Muscle layer of duodenum (tissue), 2 donors: Measurements from ENCODE around the gene PAX8.
"Not testable (repeated sequence)": the region's sequence is repeated elsewhere in the genome, so short reads cannot be mapped to it uniquely, and the experiment has no call there.

Experiments used
- H3K27ac ChIP-seq: one replicate; pipeline ENCODE4 v1.7.0; 2013; ENCODE audit warnings: mild to moderate bottlenecking, low read length
- H3K27me3 ChIP-seq: one replicate; pipeline ENCODE4 v1.7.0; 2013; ENCODE audit warnings: low read depth, mild to moderate bottlenecking, control low read depth, low read length
- H3K36me3 ChIP-seq, 2 donors: one replicate each; pipeline ENCODE4 v1.7.0; 2013; ENCODE audit warnings: low read length in 2 of 2, control low read depth in 1 of 2, mild to moderate bottlenecking in 1 of 2; ENCODE audit not compliant: insufficient read depth in 2 of 2, control insufficient read depth in 1 of 2
- H3K4me1 ChIP-seq, 2 donors: one replicate each; pipeline ENCODE4 v1.7.0; 2013; ENCODE audit warnings: low read length in 2 of 2, mild to moderate bottlenecking in 2 of 2, control low read depth in 1 of 2, moderate library complexity in 1 of 2; ENCODE audit not compliant: insufficient read depth in 2 of 2, control insufficient read depth in 1 of 2
- H3K4me3 ChIP-seq, 2 donors: one replicate each; pipeline ENCODE4 v1.7.0; 2013; ENCODE audit warnings: low read length in 2 of 2, low read depth in 1 of 2, mild to moderate bottlenecking in 1 of 2
- H3K9me3 ChIP-seq, 2 donors: one replicate each; pipeline ENCODE4 v1.7.0; 2013; ENCODE audit warnings: low read length in 2 of 2, control low read depth in 1 of 2, mild to moderate bottlenecking in 1 of 2; ENCODE audit not compliant: control insufficient read depth in 1 of 2
- donor health status: healthy.

Gene PAX8

DNA sequence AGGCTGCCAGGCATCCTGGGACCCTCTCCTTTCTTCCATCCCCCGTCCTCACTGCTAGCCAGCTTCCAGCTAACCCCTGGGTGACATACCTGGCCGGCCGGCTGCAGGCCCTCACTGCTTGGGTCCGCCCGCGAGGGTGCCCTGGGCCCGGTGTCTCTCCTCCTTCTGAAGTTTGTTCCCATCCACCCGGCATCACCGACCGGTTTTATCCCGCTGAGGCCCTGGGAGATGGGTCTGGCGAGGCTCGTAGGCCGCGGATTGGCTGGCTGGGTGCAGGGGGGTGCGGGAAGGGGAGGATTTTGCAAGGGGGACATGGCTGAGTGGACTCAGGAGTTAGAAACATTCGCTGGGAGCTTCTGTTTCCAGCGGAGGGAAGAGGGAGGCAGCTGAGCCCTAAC lies at the start of gene PAX8:
PAX8 (minus strand) TSS at position 180 of the 398 bp plus-strand sequence. CDS start 527 bp downstream, outside the sequence.
- Histone ChIP-seq H3K9me3 (no peaks in the 10 kb centered on the region), H3K4me3 (no peak within 1 kb of the TSS), H3K36me3 (no peaks in the 10 kb centered on the region), H3K4me1 (peaks cover 5 to 33% of the 10 kb centered on the region in 2 donors), H3K27ac (no peak within 1 kb of the TSS), H3K27me3 (peaks cover 40% of the 10 kb centered on the region)

DNA sequence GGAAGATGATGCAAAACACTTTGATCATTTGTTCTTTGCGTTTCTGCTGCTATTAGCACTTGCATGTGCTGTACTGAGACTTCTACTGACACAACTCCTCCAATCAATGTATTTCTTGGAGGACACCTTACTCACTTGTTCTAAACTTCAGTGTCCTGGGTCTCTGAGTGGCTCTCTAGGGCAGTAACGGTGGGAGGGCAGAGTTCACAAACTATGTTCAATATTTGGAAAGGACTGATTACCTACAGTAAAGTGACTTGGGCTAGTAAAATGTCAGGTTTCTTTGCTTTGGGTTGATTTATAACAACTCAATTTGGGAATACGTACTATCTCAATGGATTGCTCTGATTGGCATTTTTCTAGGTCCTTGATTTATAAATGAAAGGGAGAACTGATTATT lies 49.3 kb upstream of the PAX8 start:
- Histone ChIP-seq H3K27ac (no peak overlapping the region), H3K27me3 (no peaks in the 10 kb centered on the region), H3K9me3 (no peaks in the 10 kb centered on the region), H3K4me1 (peaks cover 0 to 5% of the 10 kb centered on the region in 2 donors), H3K4me3 (no peak overlapping the region), H3K36me3 (no peaks in the 10 kb centered on the region)

DNA sequence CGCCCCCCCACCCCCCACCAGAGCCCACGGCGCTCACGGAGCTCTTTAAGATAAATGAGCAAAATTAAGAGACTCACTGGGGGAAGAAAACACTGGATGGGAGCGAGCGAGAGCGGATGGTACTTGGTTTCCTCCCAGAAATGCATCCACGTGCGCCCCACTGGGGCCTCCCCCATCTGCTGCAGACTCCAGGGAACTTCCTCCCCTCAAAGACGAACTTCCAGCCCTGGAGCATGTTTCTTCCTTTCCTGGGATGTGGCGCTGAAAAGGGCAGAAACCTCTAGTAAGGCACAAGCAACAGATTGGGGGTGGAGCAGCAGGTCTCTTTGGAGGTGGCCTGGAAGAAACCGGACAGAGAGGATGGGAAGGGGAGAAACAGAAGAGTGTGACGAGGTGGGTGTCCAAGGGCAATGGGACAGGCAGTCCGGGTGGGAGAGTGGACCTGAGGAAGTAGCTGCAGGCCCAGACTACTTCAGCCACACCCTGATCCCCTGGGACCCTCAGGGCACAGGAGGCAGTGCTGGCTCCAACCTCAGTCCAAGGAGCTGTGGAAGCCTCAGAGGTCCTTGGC lies 46.5 kb upstream of the PAX8 start:
- H3K4me3 ChIP-seq: peak overlapping the region; percentile 30 to 44
- H3K36me3 ChIP-seq, H3K4me1 ChIP-seq, H3K27me3 ChIP-seq, H3K9me3 ChIP-seq, H3K27ac ChIP-seq: not testable (repeated sequence)

DNA sequence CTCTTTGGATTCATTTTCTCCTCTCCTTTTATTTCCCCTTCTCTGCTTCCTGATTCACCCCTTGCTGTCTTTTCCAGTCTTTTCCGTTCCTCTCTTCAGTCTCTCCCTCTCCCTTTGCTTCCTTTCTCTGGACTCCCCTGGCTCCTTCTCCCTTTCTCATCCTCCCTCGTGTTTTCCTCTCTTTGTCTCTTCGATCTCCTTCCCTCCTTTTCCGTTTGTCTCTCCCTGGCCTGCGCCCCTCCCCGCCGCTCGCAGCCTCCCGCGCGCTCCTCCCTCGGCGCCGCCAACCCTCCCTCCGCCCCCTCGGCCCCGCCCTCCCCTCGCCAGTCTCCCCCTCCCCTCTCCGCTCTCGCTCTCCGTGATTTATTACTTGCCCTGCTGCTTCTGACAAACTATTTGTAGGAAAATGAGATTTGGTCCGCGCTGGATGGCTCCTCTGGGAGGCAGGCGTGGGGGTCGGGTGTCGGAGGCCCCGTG lies 46.0 kb upstream of the PAX8 start:
- Histone ChIP-seq H3K4me1 (peaks cover 0 to 5% of the 10 kb centered on the region in 2 donors), H3K9me3 (no peaks in the 10 kb centered on the region), H3K4me3 (peak overlapping the region; percentile 37 to 44), H3K27ac (no peak overlapping the region), H3K27me3 (no peaks in the 10 kb centered on the region), H3K36me3 (no peaks in the 10 kb centered on the region)

DNA sequence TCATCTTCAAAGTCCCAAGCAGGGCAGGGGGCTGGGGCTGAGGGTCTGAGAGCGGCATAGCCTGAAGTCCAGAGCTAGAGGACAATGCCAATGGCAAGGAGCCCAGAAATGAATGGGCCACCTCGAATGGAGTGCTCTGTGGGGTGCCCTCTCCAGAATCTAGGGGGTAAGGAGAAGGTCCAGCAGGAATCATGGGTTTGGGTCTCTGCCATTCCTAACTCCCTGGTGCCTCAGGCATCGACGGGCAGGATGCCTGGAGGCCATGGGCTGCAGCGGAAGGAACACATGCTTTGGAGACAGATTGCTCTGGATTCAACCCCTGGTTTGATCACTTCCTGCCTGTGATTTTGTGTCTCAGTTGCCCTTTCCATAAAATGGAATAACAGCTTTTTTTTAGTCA lies 44.4 kb upstream of the PAX8 start:
- H3K27ac ChIP-seq, H3K4me3 ChIP-seq, H3K9me3 ChIP-seq, H3K36me3 ChIP-seq, H3K4me1 ChIP-seq, H3K27me3 ChIP-seq: not testable (repeated sequence)

DNA sequence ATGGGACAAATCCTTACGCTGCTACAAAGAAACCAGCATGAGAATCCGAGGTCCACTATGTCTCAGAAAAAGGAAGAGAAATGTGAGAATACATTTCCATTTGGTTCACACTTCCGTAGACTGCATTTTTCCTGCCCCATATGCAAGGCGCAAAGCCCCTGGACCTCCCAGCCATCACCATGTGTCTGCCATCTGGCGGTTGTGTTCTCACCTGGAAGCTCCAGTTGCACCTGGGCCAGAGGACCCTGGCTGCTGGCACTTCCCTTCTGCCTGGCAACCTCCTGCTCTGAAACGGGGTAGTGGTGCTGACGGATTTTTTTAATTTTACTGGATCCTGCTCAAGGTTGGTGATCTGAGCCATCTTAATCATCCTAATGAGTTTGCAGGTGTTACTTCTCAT lies 41.4 kb upstream of the PAX8 start:
- H3K36me3 ChIP-seq: not testable (repeated sequence)

DNA sequence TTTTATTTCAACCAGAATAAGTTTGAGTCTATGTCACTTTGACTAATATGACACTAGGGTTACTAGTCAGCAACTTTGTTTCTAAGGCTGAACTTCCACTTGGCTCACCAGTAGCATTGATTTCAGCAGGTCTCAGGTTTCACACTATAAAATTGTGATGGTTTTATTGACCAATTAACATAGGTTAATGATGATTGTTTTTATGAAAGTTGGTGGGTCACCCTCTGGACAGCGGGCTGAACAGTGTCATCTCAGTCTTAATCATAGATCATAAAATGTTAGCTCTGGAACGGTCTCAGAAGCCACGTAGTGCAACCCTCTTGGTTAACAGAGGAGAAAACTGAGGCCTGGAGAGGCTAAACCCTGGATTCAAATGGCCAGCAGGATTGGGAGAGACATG lies 40.2 kb upstream of the PAX8 start:
- not testable (repeated sequence) for H3K27ac ChIP-seq, H3K4me1 ChIP-seq, H3K4me3 ChIP-seq, H3K27me3 ChIP-seq, H3K9me3 ChIP-seq, H3K36me3 ChIP-seq

More for the DNA sequence above, 41.4 kb upstream of the PAX8 start:
- H3K4me1 ChIP-seq, H3K27ac ChIP-seq, H3K27me3 ChIP-seq, H3K4me3 ChIP-seq, H3K9me3 ChIP-seq: not testable (repeated sequence)

DNA sequence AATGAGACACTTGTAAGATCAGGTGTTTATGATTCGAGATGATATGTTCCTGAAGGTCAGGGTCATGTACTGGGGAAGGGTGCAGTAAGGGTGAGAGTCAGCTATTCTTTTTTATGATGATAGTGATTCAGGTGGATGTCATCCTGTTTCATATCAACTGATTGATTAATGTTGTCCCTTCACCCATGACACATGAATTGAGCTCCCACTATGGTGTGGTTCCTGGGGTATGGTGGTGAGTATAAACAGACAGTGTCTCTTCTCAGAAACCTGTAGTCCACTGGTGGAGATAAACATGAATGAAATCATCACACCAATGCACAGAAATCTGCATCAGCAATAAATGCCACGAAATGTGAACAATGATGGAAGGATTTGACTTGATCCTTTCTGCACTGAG lies 37.4 kb upstream of the PAX8 start:
- H3K36me3 ChIP-seq: no peaks in the 10 kb centered on the region
- H3K4me1 ChIP-seq: no peaks in the 10 kb centered on the region
- H3K4me3 ChIP-seq: no peak overlapping the region
- H3K9me3 ChIP-seq: no peaks in the 10 kb centered on the region
- H3K27me3 ChIP-seq: no peaks in the 10 kb centered on the region
- no peak overlapping the region for H3K27ac ChIP-seq

DNA sequence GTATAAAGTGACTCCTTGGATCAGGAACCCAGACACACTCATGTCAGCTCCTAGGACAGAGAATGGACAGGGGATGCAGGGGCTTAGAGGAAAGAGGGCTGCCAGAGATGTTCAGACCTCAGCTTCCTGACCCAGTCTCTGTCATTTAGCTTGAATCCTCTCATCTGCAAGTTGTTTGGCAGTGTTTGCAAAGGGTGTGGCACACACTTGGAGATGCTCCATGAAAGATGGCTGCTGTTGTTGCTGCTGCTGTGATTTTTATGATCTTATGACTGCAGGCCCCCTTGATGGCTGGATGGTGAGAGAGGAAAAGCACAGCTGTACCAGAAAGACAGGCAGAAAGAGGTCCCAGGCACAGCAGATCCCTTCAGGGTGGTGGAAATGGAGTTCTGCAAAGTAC lies 35.9 kb upstream of the PAX8 start:
- not testable (repeated sequence) for H3K4me3 ChIP-seq, H3K9me3 ChIP-seq, H3K27ac ChIP-seq, H3K36me3 ChIP-seq, H3K27me3 ChIP-seq, H3K4me1 ChIP-seq

DNA sequence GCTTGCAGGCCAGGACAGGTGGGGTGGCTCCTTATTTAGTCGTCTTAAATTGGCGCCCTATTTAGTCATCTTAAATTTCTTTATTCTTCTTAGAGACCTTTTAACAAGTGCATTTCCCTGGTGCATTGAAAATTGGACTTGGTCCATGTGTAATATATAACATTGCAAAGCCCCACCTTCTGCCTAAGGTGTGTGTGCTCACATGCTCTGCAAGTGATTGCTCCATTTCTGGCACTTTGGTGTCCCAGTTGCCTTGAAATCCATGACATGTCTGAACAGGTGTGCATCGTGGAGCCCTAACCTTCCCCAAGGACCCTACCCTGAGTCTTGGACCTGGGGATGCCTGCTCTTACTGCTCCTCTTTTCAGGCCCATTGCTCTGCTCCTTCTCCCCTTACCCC lies 35.5 kb upstream of the PAX8 start:
- H3K4me1 ChIP-seq, H3K36me3 ChIP-seq, H3K27me3 ChIP-seq, H3K4me3 ChIP-seq, H3K9me3 ChIP-seq, H3K27ac ChIP-seq: not testable (repeated sequence)

DNA sequence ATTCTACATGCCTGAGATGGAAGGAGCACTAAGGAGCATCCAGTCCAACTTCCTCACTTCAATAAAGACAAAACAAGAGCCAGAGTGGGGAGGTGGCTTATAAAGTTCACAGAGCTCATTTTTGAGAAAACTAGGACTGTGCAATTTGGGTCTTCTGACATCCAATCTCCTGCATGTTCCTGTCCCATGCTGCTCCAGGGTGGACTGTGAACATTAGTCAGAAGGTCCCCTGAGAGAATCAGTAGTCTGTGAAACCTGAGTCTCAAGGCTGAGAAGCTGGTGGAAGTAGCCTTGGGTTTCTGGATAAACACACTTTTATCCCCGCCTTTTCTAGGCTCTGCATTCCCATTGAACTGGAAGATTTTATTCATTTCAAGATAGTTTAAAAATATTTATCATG lies 33.1 kb upstream of the PAX8 start:
- H3K27me3 ChIP-seq, H3K27ac ChIP-seq, H3K4me1 ChIP-seq, H3K9me3 ChIP-seq, H3K36me3 ChIP-seq, H3K4me3 ChIP-seq: not testable (repeated sequence)

DNA sequence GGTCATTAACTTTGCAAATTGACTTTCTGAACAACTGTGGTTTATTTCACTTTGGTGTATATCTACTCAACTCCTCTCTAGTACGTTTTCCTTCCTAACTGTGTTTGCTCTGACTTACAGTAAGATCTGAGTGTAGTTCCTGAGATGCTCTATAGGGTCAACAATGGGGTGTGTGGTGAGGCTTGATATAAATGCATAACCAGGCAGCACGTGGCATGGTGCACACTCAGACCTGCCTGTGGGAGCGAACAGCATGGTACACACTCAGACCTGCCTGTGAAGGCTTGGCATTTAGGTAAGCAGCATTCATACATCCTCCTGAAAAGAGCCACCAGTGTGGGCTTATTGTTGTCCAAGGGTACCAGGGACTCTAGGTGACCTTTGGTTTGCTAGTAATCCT lies 32.5 kb upstream of the PAX8 start:
- not testable (repeated sequence) for H3K9me3 ChIP-seq, H3K27ac ChIP-seq, H3K4me1 ChIP-seq, H3K36me3 ChIP-seq, H3K4me3 ChIP-seq, H3K27me3 ChIP-seq
